GM19035 (cell line): ENCODE results near the gene TFF2.

Experiments used
- ATAC-seq: cut with Tn5 transposase; IDR thresholded peaks from one replicate; pipeline ENCODE4 v1.9.1; 2021; ENCODE audit not compliant: unreplicated experiment

Gene TFF2

DNA sequence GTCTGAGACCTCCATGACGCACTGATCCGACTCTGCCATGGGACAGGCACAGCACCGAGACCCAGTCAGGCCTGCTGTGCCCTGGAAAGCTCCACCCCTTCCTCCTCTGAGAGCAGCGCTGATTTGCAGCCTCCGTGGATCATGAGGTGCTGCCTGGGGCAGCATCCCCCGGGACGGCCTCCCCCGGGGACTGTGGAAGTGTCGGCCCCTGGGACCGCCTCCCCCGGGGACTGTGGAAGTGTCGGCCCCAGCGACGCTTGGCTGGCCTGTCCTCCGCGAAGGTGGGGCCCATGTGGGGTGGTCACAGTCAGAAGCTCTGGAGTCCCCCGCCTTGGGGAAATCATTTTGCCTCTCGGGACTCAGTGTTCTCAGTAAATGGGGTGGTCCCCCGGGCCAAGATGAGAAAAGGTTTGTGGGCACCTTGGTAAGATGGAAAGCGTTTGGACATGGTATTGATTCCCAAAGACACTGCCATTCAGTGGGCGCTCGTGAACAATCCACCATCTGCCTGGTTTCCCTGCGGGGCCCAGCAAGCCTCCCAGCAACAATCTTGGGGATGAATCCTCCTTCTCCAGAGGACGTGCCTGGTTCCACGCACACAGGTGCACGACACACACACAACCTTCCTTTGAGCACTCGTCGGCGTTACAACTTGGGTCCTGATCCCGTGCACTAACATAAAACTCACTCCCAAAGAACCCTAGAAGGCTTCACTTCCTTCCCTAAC lies 3.0 kb downstream of the TFF2 start:
- no peak for ATAC-seq

DNA sequence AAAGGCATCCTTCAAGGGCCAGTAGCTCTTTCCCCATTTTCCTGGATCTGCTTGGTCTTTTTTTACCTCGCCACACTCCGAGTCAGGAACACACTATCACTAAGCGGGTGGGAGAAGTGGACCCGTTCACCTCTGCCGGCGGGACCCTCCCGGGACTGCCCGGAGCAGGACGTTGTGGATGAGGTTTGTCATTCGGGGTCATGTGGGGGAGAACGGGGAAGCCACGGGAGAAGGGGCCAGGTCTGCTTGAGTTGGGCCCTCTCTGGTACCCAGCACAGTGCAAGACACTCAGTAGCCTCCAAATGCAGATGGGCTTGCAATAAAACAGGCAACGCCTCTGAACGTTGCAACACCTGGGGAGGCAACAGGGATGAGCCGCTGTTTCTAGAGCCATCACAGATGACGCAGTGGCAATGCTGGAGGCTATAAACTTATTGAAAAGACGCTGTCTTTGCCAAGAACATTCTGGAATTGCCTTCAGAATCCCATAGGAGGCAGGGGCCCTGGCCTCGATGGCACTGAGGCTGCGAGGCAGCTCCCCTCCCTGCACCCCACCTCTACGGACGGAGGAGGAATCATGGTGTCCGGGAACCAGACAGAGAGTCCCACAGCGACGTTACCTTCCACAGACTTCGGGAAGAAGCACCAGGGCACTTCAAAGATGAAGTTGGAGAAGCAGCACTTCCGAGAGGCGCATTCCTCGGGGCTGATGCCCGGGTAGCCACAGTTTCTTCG lies 3.8 kb downstream of the TFF2 start:
- ATAC-seq, result no peak

DNA sequence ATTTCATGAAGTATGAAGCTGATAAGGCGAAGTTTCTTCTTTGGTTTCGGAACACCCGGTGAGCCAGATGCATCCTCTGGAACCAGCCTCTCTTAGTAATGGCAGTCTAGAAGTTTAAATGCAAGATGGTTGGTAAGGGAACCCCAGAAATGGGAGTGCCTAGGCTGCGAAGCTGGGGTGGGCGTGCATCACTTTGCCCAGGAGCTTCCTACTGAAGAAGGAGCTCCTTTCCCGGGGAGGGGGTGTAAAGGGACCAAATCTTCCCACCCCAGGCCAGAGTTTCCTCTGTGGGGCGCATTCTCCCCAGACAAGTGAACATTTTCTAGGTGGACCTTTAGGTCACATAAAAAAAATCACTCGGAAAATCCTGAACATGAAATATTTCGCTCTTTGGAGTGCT lies 4.4 kb downstream of the TFF2 start:
- no peak for ATAC-seq

DNA sequence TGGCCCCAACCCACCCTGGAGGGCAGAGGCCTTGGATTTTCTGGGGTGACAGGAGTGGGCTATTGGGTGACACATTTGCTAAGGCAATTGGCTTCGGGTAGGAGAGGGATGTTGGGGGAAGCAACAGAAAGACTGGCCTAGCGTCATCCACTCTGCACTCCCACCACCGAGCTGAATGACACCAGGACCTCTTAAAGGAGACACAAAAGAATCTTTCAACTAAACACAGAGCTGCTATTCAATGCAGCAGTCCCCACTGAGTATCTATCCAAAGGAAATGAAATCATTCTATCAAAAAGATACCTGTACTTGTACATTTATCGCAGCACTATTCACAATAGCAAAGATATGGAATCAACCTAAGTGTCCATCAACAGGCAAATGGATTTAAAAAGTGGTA lies 6.2 kb downstream of the TFF2 start:
- ATAC-seq, result no peak

DNA sequence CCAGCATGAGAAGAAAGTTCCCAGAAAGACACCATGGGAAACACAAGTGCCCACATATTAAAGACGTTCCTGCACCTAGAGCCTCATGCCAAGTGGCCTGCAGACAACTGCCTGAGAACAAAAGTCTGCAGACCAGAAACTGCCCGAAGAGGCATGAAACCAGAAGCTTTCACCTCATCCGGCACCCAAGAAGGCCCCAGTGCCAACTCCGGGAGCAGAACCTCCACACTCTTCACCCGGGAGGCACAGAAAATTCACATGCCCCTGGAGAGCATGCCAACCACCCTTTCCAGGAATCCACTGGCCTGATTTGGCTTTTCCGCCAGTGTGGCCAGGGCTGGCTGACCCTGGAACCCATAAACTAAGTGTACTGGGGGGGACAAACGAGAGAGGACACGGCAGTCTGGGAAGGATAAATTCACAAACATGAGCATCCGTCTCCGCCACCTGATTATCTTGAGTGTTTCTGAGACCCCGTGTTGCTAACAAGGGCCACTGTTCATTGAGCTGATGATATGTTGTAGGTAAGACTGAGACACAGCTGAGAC lies 6.8 kb downstream of the TFF2 start:
- ATAC-seq, result no peak

DNA sequence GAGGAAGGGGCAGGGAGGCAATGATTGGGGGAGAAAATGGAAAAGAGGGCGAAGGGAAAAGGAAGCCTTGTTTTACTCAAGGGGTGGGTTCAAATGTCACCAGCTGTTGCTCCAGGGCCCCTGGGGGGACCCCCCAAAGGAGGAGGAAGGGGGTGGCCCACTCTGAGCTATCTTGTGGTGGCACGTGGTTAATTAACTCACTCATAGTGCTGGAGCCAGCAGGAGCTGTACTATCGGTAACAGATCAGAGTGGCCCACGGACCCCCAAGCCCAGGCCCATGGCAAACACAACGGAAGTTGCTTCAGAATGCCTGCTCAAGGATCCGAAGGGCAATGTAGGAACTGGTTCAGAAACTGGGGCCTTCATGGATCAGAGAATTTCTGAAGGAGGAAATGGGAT lies 7.2 kb downstream of the TFF2 start:
- ATAC-seq, result no peak

DNA sequence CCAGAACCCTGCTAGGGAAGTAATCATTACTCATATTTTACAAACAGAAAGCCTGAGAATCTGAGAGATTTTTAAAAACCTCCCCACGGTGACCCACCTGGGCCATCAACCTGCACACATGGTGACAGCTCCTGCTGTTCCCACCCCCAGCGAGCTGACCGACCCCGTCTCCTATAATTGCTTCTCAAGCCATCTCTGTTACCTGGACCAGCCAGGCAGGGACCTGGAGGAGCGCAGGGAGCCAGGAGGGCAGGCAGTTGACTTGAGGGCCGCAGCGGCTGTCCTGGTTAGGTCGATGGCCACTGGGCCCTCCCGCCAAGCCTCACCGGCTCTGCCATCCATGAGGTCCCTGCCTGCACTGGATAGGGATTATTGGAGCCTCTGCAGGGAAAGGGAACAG lies 7.7 kb downstream of the TFF2 start:
- ATAC-seq, result no peak

DNA sequence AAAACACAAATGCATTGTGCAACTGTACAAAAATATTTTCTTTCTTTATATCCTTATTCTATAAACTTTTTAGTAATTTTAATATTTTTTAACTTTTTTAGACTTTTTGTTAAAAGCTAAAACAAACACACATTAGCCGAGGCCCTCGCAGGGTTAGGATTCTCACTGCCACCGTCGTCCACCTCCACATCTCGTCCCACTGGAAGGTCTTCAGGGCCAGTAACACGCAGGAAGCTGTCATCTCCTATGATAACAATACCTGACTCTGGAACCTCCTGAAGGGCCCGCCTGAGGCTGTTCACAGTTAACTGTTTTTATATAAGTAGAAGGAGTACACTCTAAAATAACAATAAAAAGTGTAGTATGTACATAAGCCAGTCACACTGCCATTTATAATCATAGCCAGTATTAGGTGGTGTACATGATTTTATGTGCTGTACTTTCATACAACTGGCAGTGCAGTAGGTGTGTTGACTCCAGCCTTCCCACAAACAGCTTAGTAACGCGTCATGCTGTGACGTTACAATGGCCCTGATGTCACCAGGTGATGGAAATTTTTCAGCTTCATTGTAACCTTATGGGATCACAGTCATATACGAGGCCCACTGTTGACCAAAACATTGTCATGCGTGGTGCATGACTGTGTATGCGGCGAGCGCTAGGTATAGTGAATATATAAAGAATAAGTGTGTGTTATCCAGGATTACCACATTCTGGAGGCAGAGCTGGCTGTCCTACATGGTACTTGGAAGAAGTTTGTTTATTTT lies 8.8 kb downstream of the TFF2 start:
- ATAC-seq, result no peak

DNA sequence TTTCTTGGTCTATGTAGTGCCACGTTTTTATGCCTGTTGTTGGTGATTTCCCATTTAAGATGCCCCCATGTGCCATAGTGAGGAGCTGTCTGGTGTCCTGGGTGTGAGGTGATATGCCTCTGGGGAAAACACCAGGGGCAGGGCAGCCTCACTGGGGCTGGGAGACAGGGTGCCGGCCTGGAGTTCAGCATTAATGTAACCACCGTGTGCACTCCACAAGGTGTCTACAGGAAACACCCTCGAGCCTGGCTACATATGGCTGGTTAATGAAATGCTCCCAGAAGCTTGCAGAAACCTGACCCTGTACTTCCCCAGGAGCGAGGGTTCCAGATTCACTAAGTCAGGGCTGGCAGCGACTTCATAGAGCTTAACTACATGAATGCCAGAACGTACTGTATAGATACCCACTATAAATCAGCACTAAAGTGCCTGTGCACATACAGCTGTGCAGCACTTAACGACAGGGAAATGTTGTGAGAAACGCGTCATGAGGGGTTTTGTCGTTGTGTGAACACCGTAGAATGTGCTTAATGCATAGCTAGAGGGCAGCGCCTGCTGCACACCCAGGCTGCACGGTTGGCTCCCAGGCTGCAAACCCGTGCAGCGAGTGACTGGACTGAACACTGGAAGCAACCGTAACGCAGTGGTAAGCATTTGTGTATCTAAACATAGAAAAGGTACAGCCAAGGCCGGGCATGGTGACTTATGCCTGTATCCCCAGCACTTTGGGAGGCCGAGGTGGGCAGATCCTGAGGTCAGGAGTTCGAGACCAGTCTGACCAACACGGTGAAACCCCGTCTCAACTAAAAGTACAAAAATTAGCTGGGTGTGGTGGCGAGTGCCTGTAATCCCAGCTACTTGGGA lies 10.4 kb downstream of the TFF2 start:
- ATAC-seq, result no peak

DNA sequence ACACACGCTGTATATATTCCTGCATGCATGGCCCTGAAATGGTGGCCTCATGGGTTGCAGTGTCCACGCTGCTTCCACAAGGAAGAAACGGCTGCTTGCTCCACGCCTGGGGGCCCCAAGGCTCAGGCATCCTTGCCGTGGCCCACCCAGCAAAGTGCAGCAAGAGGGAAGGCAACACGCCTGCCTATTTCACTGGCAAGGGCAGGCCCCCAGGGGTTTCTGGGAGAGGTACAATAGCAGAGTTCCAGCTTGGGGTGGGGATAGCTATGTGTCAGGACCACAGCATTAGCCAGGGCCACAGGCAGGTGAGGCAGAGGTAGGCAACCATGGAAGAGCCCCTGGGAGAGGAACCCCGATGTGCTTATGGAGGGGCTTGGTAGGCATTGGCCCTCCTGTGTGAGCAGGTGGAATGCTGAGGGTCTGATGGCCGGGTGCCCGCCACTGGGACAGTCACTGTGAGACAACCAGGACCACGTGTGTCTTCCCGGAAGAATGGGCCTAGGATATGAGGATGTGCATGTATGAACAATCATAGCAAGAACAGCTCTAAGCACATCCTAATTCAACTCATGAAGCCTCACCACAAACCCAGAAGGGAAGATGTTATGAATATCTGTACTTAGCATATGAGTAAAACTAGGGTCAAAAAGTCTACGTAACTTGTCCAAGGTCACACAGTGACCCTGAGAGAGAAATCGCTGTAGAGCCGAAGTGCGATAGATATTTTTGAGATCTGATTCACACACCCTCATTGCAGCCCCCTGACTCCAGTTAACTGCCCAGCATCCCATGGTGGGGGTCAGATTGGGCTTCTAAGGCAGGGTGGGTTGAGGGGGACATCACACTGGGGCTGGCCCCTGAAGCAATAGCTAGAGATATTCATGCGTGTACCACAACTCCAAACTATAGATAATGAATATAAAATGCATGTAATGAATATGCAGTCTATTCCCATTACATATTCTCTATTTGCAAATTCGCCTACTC lies 11.8 kb downstream of the TFF2 start:
- ATAC-seq, result no peak

DNA sequence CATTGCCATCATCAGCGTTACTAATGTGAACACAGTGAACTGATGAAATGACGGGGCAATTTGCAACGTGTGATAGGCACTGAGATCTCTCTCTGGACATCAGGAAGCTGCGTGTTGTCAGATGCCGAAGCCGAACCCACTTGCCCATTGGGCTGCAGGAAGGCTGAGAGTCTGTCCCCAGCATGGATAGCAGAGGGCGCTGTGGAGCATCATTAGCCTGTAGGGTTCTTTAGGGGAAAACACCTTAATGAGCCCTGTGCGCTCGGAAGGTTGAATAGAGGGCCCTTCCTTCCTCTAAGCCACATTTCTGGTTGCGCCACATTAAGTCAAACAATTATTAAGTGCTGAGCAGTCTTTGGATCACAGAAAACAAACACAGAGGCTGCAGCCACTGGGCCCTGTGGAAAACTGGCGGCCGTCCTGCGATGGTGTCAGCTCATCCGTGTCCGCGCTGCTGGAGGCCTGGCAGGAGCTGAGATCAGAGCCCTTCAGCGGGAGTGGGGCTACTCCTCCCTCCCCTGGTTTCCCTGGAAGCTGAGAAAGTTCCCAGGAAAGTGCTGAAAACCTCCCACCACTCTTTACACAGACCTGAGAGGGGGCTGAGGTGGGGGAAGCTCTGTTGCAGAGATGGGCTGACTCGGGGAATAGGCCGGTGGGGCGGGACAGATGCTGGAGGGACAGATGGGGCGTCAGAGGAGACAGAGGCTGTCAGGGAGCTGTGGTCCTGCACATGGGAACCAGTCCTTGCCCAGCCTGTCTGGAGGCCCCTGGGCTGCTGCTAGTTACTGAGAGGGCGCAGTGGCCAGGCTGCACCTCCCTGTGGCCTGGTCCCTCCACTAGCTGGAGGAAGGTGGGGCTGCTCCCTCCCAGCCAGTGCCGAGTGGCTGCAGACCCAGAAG lies 12.7 kb downstream of the TFF2 start:
- ATAC-seq, result no peak

DNA sequence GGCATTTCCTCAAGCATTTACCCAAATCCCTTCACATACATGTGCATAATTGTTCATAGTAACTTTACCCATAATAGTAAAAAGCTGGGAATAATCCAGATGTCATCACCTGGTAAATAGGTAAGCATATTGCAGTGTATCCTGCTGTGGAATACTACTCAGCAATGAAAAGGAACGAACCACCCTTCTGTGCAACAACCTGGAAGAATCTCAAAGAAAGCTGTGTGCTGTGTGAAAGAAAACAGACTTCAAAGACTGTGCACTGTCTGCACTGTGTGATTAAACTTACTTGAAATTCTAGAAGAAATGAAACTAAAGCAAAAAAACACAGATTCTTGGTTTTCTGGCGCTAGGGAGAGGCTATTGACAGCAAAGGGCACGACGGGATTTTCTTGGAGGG lies 13.5 kb downstream of the TFF2 start:
- no peak for ATAC-seq

DNA sequence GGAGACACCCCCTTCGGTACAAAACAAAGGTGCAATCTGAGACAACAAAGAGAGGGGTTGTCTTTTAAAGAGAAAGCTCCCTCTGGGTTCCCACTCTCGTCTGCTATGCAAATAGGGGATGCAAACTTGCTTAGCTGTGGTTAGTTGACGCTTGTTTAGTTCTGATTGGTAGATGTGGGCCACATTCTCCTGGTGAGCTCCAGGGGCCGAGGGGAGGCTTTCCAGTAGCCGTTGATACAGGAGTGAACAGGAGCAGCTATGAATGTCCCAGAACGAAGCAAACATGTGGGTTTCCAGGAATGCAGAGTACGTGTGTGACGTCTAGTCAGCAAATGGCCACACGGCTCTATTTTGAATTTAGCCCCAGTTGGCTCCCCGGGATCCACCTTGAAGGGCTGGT lies 14.7 kb downstream of the TFF2 start:
- no peak for ATAC-seq

DNA sequence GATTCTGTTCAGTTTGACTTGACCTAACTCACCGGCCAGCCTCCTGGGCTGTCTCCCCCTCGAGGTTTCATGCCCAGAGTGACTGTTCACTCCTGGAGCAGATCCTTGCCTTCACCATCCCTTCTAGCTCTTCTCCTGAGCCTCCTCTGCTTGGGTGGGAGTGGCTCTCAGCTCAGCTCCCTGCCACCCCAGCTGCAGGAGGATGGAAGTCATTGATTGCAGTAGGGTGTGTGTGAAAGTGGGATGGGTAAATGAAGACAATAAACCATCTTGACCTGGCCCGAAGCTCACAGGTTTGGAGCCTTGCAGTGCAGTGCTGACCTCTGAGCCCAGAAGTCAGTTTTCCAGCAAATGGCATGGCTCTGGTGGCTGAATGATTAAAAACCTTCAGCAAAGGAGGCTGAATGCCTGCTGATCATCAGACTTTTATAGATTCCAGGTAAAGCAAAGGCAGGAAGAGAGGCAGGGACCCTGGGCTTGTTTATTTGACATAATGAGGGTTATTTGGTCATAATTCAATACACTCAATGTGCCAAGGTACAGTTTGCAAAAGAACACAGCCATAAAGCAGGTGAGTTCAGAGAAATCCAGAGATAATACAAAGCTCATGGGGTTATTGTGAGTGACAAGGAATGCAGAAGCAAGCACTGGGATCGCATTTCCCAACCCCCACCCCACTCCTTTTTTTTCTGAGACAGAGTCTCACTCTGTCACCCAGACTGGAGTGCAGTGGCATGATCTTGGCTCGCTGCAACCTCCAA lies 18.1 kb downstream of the TFF2 start:
- no peak for ATAC-seq

DNA sequence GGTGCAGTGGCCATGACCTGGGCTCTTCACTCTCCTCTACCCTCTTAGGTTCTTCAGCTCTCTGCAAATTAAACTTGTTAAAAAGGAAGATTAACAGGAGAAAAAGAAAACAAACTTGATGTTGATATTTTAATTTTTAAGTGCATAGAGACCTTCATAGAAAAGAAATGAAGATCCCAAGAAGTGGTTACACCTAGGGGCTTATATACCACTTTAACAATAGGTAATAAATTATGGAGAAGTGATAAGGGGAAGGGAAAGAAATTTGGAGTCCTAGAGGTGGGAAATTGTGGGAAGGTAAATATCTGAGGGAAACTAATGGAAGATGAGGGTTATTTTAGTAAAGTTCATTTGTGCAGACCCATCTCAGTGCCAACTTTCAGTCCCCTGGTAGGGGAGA lies 19.1 kb downstream of the TFF2 start:
- no peak for ATAC-seq

DNA sequence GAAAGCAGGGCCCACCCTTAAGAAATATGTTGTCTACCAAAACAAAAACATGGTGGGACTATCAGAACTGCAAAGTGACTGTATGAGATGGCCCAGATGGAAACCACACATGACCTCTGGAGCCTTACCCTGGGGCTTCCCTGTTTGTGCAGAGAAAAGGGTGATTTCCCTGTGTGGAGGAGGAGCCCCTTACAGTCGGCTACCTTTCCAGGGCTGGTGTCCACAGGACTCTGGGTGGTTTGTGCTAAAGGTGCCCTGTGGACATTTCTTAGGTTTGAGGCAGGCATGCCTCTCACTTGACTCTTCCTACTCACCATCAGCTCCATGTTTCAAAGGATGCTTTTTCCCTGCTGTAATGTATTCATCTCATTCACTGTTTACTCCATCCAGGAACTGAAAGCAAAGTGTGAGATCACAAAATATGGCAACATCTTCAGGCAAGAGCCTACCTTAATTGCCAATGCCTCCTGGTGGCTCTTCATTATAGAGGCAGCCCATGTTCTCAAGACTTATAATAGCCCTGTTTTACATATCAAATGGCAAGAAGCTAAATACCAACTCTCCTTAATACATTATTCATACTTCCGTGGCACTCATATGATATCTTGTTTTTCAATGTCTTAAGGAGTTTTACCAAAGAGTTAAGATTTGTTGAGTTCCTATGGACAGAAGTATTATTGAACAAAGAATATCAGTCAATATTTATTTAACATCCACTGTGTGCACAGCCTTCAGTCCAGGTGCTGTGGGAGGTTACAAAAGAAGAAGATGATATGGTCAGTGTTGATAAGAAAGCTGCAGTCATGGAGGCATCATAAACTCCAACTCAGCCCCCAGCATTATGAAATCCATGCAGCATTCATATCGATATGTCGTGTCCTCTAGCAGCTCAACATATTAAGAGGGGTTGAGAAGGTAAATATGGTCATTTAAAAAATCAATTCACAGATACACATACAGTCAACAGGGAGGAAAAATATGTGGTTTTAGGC lies 20.1 kb downstream of the TFF2 start:
- ATAC-seq, result no peak

DNA sequence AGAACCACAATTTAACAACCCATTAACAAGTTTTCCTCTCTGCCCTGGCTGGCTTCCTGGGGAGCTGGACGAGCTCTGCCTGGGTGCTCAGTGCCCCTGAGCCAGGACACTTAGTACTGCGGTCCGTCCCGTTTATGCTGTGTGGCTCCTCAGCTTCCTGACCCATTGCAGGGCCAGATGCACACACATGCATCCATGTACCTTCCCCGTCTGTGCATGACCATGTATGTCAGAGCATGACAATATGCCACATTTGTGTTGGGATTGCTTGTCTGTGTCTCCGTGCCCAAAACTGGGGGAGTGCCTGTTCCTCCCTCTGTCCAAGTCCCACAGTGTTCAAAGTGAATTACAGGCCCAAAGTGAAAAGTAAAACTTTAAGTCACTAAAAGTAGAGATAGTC lies 25.9 kb downstream of the TFF2 start:
- ATAC-seq, result no peak
